Immature natural killer cell (primary cell): ENCODE data around the gene SC5D. TPM values are rescaled to one million over a fixed set of nuclear protein-coding genes. Genes with fewer than 3 reads are reported as not detected.

Source experiments
- DNase-seq, 3 donors: peaks; one replicate each; pipeline ENCODE4 v3.0.0; 2022; ENCODE audit warnings: mixed read lengths in 1 of 3
- H3K27ac Mint-ChIP-seq, 6 donors: one replicate each; pipeline ENCODE4 v1.8.0; 2020; ENCODE audit warnings: mixed read lengths in 6 of 6, mild to moderate bottlenecking in 5 of 6, inconsistent platforms in 4 of 6, moderate library complexity in 3 of 6
- H3K27me3 Mint-ChIP-seq, 3 donors: one replicate each; pipeline ENCODE4 v1.8.0; 2020 to 2021; ENCODE audit warnings: low read depth in 3 of 3, mild to moderate bottlenecking in 3 of 3, mixed read lengths in 3 of 3, moderate library complexity in 3 of 3, inconsistent platforms in 1 of 3
- H3K36me3 Mint-ChIP-seq, 3 donors: one replicate each; pipeline ENCODE4 v1.8.0; 2020; ENCODE audit warnings: mixed read lengths in 3 of 3, inconsistent platforms in 2 of 3, mild to moderate bottlenecking in 2 of 3
- H3K4me1 Mint-ChIP-seq, 2 donors: one replicate each; pipeline ENCODE4 v1.8.0; 2020; ENCODE audit warnings: inconsistent platforms in 2 of 2, mild to moderate bottlenecking in 2 of 2, mixed read lengths in 2 of 2, moderate library complexity in 1 of 2
- H3K4me3 Mint-ChIP-seq, 5 donors: one replicate each; pipeline ENCODE4 v1.8.0; 2020; ENCODE audit warnings: mild to moderate bottlenecking in 5 of 5, mixed read lengths in 5 of 5, inconsistent platforms in 3 of 5, moderate library complexity in 3 of 5
- H3K9me3 Mint-ChIP-seq, 6 donors: one replicate each; pipeline ENCODE4 v1.8.0; 2020; ENCODE audit warnings: mild to moderate bottlenecking in 6 of 6, mixed read lengths in 6 of 6, inconsistent platforms in 4 of 6, moderate library complexity in 3 of 6
- polyA plus RNA-seq, 3 donors: library from polyadenylated mRNA; unstranded; fragments of 300-500 nt; fragmentation: Illumina TruSeq; gene quantifications; one replicate each; pipeline ENCODE4 v1.2.3, GENCODE V29; 2021

Gene SC5D
- polyA plus RNA-seq, 3 donors from 2014 or later, result 3.1 to 7.2 (median 6.8) TPM

DNA sequence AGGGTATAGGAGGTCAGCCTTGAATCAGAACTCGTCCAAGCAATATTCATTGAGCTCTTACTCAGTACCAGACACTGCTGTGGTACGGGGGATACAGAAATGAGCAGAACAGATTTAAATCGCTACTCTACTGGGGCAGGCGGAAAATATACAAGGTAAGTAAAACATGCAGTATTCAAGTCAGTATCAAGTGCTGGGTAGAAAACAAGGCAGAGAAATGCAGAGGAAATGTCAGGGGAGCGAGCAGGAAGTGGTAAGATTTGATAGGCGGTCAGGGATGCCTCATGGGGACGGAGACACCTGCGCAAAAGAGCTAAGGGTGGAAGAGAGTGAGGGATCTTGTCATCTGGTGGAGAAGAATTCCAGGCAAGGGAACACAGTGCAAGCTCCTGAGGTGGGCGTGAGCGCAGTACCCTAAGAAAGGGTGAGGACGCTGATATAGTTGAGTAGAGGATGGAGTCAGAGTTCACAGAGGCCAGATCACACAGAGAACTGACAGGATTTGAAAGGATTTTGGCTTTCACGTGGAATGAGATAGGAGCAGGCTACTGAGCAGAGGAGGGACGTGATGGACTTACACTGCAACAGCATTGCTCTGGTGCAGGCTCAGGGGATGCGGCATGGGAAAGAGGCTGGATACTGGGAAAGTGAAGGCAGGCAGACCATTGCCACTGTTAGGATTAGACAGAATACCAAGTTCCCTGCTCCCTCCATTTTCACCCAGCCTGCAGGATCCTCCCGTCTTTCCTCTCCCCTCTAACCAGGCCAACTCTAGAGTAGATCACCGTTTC lies 35.8 kb downstream of the SC5D start:
- no peaks in the 10 kb centered on the region for H3K4me1 Mint-ChIP-seq
- H3K4me3 Mint-ChIP-seq, result no peak overlapping the region
- peaks cover 1 to 7% (median 4%) of the 10 kb centered on the region in 3 donors for H3K27me3 Mint-ChIP-seq
- H3K36me3 Mint-ChIP-seq, result peaks cover 0 to 3% (median 0%) of the 10 kb centered on the region in 3 donors
- DNase-seq, result no peak
- H3K27ac Mint-ChIP-seq, result no peak overlapping the region
- no peaks in the 10 kb centered on the region for H3K9me3 Mint-ChIP-seq

DNA sequence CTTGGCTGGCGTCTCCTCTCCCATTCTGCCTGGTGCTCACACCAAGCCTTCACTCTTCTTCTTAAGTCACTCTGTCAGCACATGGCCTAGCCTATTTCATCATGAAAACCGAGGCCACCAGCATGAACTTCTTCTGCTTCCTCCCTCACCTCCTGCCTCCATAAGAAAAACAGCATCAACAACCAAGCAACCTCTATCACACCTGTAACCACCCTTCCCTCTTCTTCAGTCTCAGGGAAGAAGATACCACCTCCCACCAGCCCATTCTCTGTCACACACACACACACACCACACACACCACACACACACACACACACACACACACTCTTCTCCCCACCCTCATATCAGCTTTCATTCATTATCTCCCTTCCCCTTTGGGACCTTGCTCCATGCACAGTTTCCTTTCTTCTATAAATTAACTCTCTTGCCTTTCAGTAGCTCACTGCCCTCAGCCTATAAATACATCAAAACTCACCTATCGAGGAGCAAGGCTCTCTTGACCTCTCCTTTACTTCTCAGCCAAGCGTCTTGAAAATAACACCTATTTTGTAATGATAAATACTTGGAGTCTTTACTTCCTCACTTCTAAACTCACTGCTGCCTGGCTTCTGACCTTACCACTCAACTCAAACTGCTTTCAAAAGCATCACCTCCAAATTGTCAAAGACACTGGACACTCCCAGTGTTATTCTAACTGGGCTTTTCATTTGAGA lies 36.6 kb downstream of the SC5D start:
- H3K27me3 Mint-ChIP-seq, result peaks cover 1 to 8% (median 5%) of the 10 kb centered on the region in 3 donors
- peaks cover 0 to 3% (median 0%) of the 10 kb centered on the region in 3 donors for H3K36me3 Mint-ChIP-seq
- no peaks in the 10 kb centered on the region for H3K9me3 Mint-ChIP-seq
- peak in 1 of 3 donors; percentile 23 for DNase-seq
- no peak overlapping the region for H3K4me3 Mint-ChIP-seq
- H3K27ac Mint-ChIP-seq, result no peak overlapping the region
- no peaks in the 10 kb centered on the region for H3K4me1 Mint-ChIP-seq

DNA sequence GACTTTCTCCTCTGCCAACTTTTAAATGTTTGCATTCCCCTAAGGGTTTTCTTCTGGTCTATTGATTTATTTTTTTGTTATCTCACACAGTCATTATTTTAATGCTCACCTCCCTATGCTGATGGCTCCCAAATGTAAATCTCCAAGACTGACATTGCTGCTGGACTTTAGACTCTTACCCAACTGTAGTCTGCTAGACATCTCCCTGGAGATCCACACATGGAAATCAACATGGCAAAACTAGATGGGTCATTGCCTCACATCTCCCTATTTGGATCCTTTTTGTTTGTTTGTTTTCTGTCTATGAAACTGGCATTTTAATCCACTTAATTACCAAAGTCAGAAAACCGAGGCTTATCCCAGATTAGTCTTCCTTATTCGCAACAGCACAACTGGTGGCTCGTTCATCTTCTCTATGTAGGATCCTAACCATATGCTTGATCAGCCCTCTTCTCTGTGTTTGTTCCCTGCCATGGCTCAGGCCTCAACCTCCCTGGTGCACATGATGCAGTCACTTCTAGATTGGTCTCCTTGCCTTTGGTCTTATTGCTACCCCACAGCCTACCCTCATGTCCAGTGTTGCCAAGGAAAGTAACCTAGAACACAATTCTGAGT lies 37.3 kb downstream of the SC5D start:
- Mint-ChIP-seq H3K36me3 (peaks cover 0 to 3% (median 0%) of the 10 kb centered on the region in 3 donors), H3K9me3 (no peaks in the 10 kb centered on the region), H3K4me3 (no peak overlapping the region), H3K4me1 (no peaks in the 10 kb centered on the region), H3K27ac (no peak overlapping the region), H3K27me3 (peaks cover 3 to 8% (median 3%) of the 10 kb centered on the region in 3 donors)
- DNase-seq, result no peak

DNA sequence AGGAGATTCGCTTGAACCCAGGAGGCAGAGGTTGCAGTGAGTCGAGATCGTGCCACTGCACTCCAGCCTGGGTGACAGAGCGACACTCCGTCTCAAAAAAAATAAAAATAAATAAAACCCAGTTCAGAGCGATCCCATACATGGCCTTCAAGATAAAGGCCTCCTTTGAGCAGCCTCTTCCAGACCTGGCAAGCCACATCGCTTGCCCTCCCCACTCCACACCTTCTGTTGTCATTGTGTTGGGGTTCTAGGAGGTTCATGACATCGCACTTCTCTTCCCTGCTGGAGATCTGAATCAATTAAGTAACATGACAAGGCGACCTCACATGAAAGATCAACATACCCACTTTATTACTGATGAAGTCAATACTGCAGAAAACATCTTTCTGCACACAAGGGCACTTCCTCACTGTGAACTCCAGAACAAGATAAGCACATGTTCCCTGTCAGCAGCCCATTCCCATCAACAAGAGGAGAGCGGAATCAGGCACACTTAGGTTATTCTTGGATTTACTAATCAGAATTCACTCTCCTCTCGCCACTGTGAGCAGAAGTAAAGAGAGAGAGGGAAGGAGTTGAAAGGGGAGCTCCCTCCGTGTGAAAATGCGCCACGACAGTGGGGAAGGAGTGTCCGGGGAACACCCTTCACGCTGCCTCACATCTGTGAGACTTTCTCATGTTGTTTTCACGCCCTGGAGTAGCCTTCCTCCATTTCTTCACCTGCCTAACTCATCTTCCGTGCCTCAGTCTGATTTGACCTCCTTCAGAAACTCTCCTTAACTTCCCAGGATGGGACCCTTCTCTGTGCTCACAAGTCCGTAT lies 38.3 kb downstream of the SC5D start:
- no peak for DNase-seq
- Mint-ChIP-seq H3K9me3 (no peaks in the 10 kb centered on the region), H3K4me3 (no peak overlapping the region), H3K27ac (no peak overlapping the region), H3K36me3 (peaks cover 0 to 3% (median 0%) of the 10 kb centered on the region in 3 donors), H3K27me3 (peaks cover 2 to 10% (median 6%) of the 10 kb centered on the region in 3 donors), H3K4me1 (peaks cover 0 to 8% of the 10 kb centered on the region in 2 donors)

DNA sequence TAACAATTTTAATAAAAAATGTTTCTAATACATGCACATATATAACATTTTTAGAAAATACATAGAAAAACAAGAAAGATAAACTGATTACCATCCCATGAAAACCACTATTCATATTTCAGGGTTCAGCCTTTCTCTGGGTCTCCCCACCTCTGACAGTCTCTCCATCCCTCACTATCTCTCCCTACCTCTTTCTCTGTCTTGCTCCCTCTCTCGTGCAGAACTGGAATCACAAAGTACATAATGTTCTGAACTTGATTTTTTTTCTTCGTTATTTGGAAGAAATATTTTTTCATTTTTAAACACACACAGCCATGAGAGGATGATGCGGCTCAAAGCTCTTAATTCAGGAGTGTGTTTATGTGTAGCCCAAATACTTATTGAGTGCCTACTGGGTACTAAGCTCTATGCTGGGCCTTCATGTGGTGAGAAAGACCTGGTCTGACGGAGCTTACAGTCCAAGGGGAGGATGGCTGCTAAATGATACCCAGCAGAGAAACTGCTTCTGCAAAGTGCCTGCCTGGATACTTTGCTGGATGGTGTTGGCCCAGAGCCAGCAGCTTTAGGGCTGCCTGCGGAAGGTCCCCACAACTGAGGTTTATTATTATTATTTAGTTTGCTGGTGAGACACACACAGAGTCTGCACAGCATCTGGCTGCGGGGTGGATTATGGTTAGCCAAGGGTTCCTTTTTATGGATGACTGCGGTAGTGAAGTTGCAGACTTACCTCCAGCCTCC lies 42.6 kb downstream of the SC5D start:
- H3K4me1 Mint-ChIP-seq, result peaks cover 15 to 23% of the 10 kb centered on the region in 2 donors
- peaks cover 0 to 3% (median 0%) of the 10 kb centered on the region in 3 donors for H3K36me3 Mint-ChIP-seq
- H3K9me3 Mint-ChIP-seq, result no peaks in the 10 kb centered on the region
- peaks cover 6 to 10% (median 8%) of the 10 kb centered on the region in 3 donors for H3K27me3 Mint-ChIP-seq
- DNase-seq, result no peak
- H3K27ac Mint-ChIP-seq, result no peak overlapping the region
- H3K4me3 Mint-ChIP-seq, result no peak overlapping the region

DNA sequence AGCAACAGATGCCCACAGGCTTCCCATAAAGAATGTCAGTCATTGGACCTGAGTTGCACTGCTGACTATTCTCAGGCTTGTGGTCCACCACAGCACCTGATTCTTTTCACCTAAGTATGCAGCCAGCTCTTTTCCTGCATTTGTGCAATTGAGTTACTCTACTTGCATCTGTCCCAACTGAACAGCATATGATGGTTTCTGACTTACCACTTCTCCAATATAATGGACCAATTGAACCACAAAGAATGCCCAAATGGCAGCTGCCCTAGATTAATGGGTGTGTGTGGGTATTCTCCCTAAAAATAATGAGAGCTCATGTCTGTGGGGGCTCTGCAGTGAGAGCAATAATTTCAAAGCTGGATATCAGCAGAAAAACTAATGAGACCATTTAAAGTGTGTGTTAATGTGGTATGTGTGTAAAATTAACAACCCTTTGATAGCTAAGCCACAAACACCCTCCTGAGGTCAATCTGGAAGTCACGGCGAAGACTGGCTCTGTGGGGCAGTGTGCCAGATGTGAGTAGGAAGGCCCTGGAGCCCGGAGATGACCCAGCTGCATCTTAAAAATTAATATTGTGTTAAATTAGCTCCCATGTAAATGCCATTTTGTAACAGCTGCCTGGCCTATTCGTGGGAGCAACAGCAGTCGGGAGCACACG lies 43.8 kb downstream of the SC5D start:
- peak overlapping the region in 1 of 6 donors; percentile 4 for H3K27ac Mint-ChIP-seq
- H3K4me1 Mint-ChIP-seq, result peaks cover 15 to 23% of the 10 kb centered on the region in 2 donors
- DNase-seq, result peak in 2 of 3 donors; percentile 8 to 22
- no peaks in the 10 kb centered on the region for H3K9me3 Mint-ChIP-seq
- H3K4me3 Mint-ChIP-seq, result peak overlapping the region in 3 of 5 donors; percentile 0 to 42 (median 1)
- H3K27me3 Mint-ChIP-seq, result peaks cover 6 to 10% (median 8%) of the 10 kb centered on the region in 3 donors
- H3K36me3 Mint-ChIP-seq, result no peaks in the 10 kb centered on the region

DNA sequence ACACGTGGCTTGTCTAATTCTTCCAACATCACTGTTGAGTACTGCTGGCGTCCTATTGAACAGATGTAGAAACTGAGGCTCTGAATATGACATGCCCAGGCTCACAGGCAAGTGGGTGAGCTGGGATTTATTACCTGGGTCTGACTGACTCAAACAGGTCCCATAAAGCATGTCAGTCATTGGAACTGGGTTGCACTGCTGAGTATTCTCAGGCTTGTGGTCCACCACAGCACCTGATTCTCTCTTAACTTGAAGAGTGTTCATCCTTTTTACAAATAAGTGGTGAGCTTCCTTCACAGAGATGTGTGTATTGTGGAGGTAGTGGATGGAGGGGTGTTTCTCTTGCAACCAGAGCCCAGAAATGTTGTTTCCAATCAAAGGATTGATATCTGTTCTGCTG lies 44.5 kb downstream of the SC5D start:
- H3K36me3 Mint-ChIP-seq, result no peaks in the 10 kb centered on the region
- H3K4me3 Mint-ChIP-seq, result no peak overlapping the region
- peaks cover 6 to 12% (median 8%) of the 10 kb centered on the region in 3 donors for H3K27me3 Mint-ChIP-seq
- peaks cover 15 to 23% of the 10 kb centered on the region in 2 donors for H3K4me1 Mint-ChIP-seq
- no peaks in the 10 kb centered on the region for H3K9me3 Mint-ChIP-seq
- no peak overlapping the region for H3K27ac Mint-ChIP-seq
- no peak for DNase-seq

DNA sequence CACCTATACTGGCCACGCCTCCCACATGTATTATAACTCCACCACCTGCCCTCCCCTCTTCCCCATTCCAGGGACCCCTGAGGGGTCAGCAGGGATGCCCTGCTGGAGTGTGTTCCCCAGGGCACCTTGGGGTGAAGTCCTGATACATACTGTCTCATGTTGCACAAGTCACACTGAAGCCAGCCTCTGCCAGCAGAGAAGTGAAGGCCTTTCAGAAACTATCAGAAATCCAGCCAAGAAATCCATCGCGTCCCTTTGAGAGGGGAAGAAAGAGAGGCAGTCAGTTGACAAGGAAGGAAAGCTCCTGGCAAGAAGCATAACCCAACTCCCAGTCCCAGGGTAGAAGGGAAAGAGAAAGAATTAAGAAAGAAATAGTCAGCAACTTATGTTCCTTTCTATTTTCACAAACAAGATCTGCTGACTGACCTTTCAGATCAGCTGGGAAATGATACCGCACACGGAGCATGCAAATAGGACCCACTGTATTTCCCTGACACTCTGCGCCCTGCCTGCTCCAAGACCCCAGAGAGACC lies 45.2 kb downstream of the SC5D start:
- Mint-ChIP-seq H3K36me3 (no peaks in the 10 kb centered on the region), H3K27me3 (peaks cover 6 to 8% (median 8%) of the 10 kb centered on the region in 3 donors), H3K27ac (no peak overlapping the region), H3K9me3 (no peaks in the 10 kb centered on the region), H3K4me1 (peaks cover 15 to 23% of the 10 kb centered on the region in 2 donors), H3K4me3 (no peak overlapping the region)
- no peak for DNase-seq

DNA sequence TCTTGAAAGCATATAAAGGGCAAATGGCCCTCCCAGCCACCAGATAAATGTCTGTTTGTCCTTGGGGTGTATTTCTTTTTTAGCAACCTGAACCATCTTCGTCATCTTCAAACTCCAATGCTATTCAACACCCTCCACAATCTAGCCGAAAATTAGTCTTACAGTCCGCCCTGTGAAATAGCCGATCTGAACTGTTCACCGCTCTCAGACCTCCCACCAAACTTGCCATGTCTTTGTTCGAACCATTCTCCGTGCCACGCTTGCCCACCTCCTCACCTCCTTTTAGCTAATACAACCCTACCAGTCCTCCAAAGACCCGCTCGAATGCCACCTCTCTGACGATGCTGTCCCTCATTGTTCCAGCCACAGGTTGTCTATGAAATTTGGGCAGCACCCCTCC lies 46.0 kb downstream of the SC5D start:
- no peak overlapping the region for H3K27ac Mint-ChIP-seq
- no peaks in the 10 kb centered on the region for H3K9me3 Mint-ChIP-seq
- H3K4me1 Mint-ChIP-seq, result peaks cover 15 to 23% of the 10 kb centered on the region in 2 donors
- H3K36me3 Mint-ChIP-seq, result no peaks in the 10 kb centered on the region
- no peak for DNase-seq
- peaks cover 4 to 6% (median 6%) of the 10 kb centered on the region in 3 donors for H3K27me3 Mint-ChIP-seq
- H3K4me3 Mint-ChIP-seq, result no peak overlapping the region

DNA sequence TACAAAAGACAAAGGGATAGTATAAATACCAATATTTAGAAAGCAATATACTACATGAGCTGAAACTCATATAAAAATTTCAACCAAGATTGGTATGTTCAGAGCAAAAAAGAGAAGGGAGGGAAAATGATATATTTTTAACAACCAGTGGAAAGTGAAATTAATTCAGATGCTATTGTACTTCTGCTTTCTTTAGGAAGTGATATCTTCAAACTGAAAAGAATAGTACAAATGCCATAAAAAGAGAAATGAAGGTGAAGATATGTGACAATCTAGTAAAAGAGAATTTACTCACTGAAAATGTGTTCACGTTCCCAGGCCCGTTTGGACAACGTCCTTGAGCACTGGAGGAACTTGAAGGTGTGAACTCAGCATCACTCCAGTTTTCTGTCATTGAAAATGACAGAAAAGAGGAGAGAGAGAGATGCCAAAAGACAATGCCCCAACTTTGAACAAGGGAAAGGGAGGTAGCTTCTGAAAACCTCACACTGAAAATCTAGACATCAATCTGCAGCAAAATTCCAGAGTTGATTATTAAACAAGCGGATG lies 47.5 kb downstream of the SC5D start:
- H3K4me3 Mint-ChIP-seq, result no peak overlapping the region
- H3K36me3 Mint-ChIP-seq, result no peaks in the 10 kb centered on the region
- H3K27me3 Mint-ChIP-seq, result peaks cover 2 to 7% (median 3%) of the 10 kb centered on the region in 3 donors
- no peaks in the 10 kb centered on the region for H3K9me3 Mint-ChIP-seq
- peaks cover 15 to 22% of the 10 kb centered on the region in 2 donors for H3K4me1 Mint-ChIP-seq
- no peak overlapping the region for H3K27ac Mint-ChIP-seq
- no peak for DNase-seq

DNA sequence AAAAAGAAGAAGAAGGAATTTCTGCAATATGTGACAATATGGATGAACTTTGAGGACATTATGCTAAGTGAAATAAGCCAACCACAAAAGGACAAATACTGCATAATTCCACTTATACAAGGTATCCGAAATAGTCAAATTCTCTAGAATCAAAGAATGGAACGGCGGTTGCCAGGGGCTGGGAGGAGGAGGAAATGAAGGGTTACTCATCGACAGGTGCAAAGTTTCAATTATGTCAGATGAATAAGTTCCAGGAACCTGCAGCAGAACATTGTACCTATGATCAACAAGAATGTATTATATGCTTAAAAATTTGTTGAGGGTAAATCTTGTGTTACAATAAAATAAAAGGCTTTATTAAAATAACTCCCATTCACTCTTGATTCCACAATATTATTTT lies 49.0 kb downstream of the SC5D start:
- no peaks in the 10 kb centered on the region for H3K9me3 Mint-ChIP-seq
- H3K4me3 Mint-ChIP-seq, result no peak overlapping the region
- DNase-seq, result no peak
- H3K36me3 Mint-ChIP-seq, result no peaks in the 10 kb centered on the region
- H3K27me3 Mint-ChIP-seq, result peaks cover 2 to 7% (median 2%) of the 10 kb centered on the region in 3 donors
- peaks cover 7 to 8% of the 10 kb centered on the region in 2 donors for H3K4me1 Mint-ChIP-seq
- peak overlapping the region in 1 of 6 donors; percentile 31 for H3K27ac Mint-ChIP-seq

DNA sequence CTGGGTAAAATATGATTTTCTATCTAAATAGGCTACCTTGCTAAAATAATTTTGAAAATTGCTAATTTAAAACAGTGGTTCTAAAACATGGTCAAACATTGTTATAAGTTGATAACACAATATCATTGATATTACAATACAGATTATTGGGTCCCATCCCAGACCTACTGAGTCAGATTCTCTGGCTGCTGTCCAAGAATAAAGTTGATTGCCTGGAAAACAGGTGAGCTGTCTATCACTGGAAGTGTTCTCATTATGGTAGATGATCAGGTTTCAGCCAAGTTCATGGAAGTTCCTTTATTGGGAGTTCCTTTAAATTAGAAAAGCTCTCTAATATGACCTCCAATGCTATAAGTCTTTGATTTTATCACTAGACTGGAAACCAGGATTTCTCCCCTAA lies 52.3 kb downstream of the SC5D start:
- H3K27me3 Mint-ChIP-seq, result peaks cover 0 to 8% (median 2%) of the 10 kb centered on the region in 3 donors
- H3K36me3 Mint-ChIP-seq, result no peaks in the 10 kb centered on the region
- H3K9me3 Mint-ChIP-seq, result no peaks in the 10 kb centered on the region
- H3K4me1 Mint-ChIP-seq, result peaks cover 0 to 9% of the 10 kb centered on the region in 2 donors
- no peak overlapping the region for H3K27ac Mint-ChIP-seq
- H3K4me3 Mint-ChIP-seq, result no peak overlapping the region
- DNase-seq, result no peak
